HG03196 (cell line): ENCODE data around the gene MAPKAP1.

Source experiments
- ATAC-seq: cut with Tn5 transposase; IDR thresholded peaks from one replicate; pipeline ENCODE4 v1.9.1; 2021; ENCODE audit not compliant: unreplicated experiment

Gene MAPKAP1

DNA sequence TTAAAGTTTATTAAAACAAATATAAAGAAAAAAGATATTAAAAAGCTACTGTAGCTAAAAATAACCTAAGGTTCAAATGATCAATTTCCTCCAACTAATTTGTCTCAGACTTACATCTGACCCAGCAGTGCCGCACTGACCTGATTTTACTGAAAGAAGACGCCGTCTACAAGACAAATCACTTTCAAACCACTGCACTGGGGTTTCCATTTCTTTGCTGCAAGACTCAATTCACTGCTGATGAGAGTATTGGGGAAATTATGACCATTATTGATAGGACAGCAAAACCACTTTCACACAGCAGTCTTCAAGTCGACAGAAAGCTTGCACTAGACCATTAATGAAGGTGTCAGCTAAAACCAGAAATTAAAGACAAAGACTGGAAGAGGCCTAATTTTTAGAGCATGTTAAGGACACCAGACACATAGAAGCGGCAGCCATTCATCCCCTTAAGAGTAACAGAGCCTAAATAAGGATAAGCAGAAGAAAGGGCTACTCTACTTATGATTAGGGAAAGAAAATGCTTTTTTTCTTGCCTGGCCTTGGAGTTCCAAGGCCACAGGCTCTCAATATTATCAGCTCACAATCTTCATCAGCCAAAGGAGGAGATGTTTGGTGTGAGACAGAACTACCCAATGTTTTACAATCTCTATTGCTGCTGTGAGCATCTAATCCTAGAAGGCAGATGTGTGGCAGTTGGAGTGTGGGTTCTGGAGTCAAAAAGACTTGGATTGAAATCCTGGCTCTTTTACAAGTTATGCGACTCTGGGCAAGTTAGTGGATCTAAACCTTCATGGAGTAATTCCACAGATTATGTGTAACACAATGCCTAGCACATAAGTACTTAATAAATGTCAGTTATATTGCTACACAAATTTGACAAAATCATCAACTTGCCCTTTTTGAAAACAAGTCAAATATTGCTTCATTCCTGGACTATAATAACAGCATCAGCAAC lies 190.7 kb downstream of the MAPKAP1 start:
- ATAC-seq: no peak

DNA sequence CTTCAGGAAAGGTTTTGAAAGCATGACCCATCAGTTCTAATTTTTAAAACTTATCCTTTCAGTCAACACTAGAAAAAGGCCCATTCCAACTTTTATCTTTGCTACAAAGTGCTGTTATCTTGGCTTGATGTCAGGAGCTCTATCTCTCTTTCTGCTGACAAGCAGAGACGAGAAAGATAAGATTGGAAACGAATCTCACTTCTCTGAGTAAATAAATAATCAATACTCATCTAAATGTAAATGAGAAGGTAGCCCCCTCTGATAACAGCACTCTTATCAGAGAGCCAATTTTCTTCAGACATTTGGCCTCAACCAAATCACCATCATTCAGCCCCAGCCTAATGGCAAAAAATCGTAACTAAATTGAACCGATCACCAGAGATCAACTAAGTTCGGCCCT lies 191.7 kb downstream of the MAPKAP1 start:
- no peak for ATAC-seq

DNA sequence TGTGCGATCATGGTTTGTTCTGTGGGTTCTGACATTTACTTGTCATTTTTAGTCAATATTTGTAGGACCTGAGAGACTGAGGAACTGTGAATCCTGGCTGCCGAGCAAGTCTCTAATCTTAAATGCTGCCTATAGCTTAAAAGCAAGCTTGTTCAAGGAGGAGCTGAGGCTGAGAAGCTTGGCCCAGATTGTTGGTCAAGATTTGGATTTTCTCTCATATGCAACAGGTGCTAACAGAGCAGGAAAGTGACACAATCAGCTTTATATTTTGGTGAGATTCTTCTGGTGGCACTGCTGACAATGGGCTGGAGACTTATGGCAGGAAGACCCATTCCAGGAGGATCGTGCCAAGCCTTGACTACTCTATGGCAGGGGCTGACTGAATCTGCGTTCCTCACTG lies 192.5 kb downstream of the MAPKAP1 start:
- no peak for ATAC-seq

DNA sequence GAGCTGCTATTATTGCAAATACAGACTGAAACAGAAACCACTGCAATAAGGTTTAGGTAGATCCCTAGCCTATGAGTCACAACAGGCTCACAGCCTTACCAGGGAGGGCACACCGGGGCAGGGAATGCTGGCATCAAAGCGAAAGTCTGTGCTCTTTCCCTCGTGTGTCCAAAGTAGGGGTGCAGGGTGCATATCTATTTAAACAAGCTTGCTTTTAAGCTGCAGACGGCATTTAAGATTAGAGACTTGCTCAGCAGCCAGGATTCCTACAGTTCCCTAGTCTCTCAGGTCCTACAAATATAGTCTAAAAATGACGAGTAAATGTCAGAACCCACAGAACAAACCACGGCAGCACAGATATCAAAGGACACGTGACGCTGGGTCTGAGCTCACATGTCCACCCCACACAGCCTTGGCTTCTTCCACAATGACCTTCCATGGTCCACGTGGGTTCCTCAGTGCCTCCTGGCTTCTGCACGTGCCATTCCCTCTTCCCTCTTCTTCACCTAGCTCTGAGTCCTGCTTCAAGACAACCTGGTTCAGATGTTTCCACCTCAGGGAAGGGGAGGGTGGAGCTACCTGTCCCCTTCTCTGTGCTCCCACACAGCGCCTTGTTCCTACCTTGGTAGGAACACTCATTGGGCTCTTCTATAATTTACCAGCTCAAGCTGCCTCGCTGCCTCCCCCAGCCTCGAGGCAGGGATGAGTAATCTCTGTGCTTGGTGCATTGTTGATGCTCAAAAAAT lies 193.2 kb downstream of the MAPKAP1 start:
- peak; percentile 86 for ATAC-seq

DNA sequence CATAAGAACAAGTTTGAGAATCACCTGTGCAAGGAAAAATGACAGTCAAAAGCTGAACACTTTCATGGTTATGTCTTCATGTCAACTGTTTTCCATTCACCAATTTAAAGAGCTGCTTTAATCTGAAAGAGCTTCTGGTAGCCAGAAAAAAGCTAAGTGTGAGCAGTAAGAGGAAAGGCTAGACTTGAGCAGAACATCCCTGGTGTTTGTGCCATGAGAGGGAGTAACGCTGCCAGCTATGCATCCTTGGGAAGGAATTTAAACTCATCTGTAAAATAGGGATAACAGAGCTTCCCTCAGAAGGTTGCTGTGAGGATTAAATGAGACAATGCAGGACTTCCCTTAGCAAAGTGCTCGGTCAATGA lies 193.7 kb downstream of the MAPKAP1 start:
- ATAC-seq: no peak

DNA sequence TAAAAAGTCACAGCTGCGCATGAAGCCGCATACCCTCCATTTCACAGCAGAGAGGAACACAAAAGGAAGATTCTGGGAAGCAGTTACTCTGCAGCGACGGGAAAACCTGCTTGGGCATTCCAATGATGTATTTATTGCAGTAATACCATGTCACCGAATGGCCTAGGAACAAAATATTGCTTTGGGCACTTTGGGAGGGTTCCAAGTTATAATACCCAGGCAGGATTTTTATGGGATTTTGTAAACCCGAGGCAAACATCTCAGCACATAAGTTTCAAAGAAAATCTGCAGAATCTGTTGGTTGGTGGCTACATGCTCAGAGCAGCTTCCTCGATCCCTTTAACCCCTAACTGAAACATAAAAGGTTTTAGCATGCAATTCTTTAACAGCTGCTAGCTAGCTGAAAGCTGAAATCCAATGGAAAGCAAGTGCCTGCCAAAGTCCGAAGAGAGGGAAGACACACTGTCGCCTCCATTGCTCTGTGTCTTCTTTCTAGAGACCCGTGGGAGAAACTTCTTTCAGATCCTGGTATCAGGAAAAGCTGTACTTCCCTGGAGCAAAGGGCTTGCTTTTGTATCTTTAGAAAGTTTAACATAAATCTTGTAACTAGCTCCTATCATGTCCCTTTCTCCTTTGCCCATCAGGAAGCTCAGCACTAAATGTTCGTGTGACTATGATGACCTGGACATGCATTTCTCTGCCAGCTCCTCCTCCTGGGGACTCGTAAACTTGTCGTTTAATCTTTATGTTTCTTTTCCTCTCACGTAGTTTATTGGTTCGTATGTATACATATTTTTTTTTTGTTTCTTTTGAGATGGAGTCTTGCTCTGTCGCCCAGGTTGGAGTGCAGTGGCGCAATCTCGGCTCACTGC lies 195.0 kb downstream of the MAPKAP1 start:
- no peak for ATAC-seq

DNA sequence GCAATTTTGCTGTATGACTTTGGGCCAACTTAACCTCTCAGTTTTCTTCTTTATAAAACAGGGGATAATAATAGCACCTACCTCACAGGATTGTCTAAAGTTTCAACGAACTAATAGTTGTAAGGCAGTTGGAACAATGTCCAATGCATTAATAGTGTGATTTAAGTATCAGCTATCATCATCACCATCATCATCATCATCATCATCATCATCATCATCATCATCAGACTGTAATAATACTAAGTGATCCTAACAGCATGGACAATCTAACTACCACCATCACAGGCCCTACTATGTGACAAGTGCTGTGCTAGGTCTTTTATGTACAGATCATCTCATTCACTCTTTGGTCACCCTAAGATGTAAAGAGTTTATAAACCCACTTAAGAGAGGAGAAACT lies 196.0 kb downstream of the MAPKAP1 start:
- ATAC-seq: no peak

DNA sequence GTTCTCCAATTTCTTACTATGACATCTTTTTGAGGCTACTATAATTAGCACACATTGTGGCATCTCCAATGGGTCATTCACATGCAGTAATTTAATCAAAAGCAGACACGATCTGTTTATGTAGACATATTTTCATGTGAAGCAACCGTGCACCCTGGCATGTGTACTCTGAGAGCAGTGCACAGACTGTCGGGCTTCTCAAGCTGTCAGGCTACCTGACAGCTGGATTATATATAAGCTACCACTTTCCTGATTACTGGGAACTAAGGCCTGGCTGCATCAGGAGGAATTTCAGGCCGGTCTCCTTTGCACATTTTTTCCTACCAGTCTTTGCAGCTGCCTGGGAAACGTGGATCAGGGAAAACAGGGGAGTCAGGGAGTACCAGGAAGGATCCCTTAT lies 197.5 kb downstream of the MAPKAP1 start:
- ATAC-seq: no peak

DNA sequence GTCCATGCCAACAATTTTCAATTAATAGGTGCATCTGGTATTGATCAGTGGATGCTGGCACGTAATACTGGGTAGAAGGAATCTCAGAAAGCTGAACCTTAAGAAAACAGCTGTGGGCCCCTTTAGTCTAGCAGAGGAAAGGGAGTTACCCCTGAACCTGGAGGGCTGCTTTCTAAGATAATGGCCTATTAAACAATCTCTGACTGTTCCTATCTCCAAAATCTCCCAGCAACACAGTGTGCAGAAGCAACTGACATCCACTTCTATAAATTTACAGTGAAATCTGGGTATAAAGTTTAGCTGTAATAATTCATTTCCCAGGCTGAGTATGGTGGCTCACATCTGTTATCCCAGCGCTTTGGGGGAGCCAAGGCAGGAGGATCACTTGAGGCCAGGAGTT lies 198.8 kb downstream of the MAPKAP1 start:
- ATAC-seq: no peak

DNA sequence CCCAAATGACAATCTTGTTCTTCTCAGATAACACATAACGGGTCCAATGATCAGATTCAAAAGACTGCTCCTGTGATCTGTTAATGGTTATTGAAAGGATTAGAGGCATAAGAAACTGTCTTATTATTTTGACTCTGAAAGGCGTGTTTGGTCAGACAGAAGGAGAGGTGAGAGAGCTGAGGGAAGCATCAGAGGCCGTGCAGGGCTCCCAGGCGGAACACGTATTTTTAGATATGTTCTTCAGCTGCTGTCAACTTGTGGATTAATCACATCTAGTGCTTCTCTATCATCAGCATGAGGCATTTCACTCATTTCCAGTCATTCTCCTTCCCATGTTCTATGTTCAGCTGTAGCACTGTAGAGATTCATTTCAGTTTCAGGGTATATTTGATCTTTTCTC lies 199.8 kb downstream of the MAPKAP1 start:
- ATAC-seq: no peak

DNA sequence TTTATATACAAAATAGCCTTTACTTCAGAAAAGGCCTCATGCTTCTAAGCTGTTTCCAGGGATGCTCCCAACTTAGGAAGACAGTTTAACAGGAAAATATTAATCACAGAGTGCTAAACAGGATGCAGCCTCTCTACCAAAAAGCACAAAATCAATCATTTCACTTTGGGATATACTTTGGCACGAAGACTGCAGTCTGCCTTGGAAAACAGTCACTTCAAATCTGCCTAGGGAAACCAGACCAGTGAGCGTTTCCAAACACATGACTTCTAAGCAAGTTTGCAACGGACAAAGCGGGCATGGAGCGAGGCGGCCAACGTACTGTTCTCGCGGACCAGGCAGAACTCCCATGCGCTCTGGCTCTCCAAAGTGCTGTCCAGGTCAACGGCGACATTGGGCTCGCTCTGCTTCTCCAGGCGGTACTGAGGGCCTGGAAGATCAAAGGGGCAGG lies 201.0 kb downstream of the MAPKAP1 start:
- ATAC-seq: no peak

DNA sequence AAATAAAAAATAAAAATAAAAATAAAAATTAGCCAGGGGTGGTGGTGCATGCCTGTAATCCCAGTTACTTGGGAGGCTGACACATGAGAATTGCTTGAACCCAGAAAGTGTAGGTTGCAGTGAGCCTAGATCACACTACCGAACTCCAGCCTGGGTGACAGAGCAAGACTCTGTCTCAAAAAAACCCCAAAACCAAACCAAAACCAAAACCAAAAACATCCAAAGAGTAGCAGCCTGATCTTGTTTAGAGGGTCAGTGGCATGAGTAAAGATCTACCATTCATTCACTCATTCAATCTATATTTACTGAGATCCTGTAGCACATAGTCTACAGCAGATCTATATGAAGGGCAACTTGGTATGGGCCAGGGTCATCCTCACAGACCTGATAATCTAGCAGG lies 202.4 kb downstream of the MAPKAP1 start:
- no peak for ATAC-seq

DNA sequence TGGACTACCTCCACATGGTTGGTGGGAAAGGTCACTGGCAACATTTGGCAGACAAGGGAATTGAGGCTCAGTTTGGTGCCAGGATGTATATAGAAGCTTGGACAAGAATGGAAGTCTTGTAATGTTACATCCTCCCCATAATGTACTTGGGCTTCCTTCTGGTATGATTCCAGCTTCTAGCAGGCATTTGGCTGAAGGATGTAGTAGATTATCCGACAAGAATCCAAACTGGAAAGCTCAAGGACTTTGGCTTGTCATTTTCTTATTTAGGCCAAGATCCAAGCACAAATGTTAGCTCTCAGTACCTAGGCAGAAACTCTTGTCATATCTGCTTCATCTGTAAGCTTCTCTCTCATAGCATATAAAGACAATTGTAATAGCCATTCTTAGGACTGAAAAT lies 209.1 kb downstream of the MAPKAP1 start:
- ATAC-seq: no peak

DNA sequence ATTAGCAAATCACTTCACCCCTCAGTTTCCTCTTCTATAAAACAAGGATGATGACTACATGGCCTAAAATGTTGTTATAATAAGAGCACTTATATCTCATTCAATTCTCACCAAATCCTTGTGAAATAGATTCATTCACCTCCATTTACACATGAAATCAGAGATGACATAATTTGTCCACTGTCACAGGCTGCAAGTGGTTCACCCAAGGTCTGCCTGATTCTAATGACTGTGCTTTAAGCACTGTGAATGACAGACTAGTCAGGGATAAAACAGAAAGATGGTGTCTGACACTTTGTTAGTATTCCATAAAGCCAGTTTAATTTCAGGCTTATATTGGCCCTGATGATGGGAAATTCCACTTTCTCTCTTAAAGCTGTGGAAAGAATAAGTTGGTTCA lies 209.5 kb downstream of the MAPKAP1 start:
- no peak for ATAC-seq

DNA sequence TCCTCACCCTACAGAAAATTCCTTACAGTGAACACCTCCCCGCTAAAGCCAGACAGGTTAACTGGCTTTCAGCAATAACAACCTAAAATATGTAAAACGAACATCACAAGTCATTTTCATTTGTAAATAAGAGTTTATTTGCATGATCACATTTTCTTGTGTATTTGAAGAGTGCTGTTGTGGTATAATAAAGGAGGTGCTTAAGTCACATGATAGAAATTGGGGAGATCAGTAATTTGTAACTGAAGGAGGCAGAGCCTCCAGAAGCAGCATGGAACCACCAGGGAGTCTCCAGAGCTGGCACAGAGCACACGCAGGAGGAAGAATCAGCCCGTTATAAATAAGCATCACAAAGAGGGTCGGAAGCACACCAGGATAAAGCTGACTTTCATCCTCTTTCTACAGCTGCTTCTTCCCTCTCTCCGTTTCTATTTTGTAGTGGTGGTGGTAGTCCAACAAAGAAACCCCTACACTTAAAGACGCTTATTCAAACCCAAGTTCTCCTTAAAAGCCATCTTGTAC lies 210.6 kb downstream of the MAPKAP1 start:
- no peak for ATAC-seq

DNA sequence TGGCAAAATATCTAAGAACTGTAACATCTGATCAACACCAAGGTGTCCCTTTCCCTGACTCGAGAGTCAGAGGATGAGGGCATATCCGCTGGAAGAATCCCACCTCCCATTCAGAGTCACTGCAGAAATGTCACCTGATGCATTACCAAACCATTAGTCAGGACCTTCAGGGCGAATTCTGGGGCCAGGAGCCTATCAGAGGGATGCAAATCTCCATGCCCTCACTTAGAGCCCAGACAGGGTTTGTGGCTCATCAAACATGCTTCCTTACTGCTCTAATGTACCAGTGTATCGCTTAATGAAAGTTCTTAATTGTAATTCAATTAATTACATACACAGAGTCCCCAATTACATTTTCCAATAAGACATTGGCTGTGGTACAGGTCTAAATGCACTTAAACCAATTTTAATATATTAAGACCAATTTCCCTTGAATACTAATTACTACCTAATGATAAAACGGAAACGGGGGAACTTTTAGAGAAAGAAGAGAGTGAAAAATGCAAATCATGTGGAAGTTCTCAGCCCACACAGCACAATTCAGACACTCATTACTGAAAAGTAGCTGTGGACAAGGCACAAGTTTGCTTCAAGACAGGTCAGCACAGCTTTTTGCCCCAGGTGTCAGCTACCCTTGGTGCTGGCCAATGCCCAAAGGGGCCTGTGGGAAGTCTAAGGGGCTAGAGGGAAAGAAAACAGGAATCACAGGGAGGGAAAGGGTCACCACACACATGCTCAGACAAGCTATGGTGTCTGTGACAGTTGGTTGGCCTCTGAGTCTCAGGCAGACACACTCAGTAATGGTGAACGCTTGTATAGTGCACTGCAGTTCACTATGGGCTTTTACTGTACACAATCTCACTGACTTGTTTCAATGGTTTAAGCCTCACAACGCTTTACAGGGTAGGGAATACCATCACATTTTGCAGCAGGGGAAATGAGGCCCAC lies 211.6 kb downstream of the MAPKAP1 start:
- no peak for ATAC-seq

DNA sequence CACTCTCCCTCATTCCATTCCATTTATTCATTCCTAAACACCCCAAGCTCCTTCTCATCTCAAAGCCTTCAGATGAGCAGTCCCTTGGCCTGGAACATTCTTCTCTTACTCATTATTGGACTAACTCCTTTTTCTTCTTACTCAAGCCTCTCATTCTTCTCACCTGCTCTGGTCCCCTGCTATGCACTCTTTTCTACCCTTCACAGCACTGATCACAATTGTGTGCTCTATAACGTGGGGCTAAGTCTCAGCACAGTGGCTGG lies 212.4 kb downstream of the MAPKAP1 start:
- ATAC-seq: no peak

DNA sequence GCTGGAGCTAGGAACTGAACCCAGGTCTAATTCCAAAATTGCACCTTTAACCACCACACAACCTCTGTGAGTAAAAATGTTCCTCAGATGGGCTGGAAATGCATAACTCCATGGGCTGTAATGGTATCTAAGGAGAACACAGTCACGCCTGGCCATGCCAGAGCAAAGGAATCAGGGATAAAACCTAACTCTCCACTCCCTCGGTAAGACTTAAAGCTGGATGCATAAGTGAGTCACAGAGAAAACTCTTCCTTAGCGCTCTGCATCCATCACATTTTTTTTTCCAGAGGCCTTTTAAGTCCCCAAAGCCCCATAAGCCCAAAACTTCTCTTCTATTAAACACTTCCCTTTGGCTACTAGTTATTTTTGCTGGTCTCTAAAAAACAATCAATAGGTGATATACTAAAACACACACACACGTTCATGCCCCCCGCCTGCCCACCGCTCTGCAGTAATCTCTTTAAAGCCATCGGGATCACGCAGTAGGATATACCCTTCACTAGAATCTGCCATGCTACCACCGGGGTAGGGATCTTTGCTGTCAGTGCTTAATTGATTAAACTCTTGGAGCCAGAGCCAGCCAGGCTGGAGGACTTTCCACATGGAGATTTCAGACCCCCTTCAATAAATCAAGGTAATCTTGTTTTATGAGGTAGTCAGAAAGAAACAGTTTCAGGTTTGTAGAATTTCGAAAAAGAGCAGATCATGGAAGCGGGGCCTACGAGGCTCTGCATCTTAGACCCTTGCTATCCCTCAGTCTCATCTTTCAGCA lies 212.9 kb downstream of the MAPKAP1 start:
- ATAC-seq: no peak

DNA sequence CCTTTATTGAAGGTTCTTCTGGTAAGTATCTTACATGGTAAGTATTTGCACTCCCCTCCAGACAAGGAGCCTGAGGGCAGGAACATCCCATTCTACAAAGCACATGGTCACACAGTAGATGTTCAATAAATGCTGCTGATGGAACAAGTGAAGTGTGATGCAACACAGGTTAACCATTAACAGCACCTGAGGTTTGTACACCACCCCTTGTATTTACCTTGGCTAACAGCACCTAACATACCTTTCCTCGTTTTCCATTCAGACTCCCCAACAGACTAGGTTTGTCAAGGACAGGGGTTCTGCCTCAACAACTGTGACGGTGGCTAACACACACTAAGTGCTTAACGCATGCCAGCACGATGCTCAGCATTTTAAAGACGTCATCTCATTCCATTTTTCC lies 213.6 kb downstream of the MAPKAP1 start:
- ATAC-seq: no peak
